HTR-8/SVneo (cell line): ENCODE results near the gene SST.
"Not testable (repeated sequence)": the region's sequence is repeated elsewhere in the genome, so short reads cannot be mapped to it uniquely, and the experiment has no call there.

Experiments
- DNase-seq: peaks from one replicate; pipeline ENCODE4 v3.0.0; 2011; ENCODE audit warnings: low spot score, mixed read lengths; ENCODE audit not compliant: insufficient read length
- FAIRE-seq: peaks from 2 replicates; lab custom pipeline; 2011; peaks lifted over from hg19 to GRCh38; lab: Jason Lieb, UNC

Gene SST

DNA sequence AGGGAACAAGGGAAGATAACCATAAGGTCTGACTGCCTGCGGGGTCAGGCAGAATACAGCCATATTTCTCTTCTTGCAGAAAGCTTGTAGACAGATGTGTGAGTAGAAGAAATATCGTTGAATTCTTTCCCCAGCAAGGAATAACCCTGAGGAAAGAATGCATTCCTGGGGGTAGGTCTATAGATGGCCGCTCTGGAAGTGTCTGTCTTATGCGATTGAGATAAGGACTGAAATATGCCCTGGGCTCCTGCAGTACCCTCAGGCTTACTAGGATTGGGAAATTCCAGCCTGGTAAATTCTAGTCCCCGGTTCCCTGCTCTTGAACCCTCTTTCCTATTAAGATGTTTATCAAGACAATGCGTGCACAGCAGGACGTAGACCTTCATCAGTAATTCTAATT is 15.8 kb upstream of the SST start:
- DNase-seq = no peak
- FAIRE-seq = no peak

- FAIRE-seq (no peak), DNase-seq (no peak)
Observed at GRCh38 chr3:187684880-187685279, 14.7 kb upstream of the SST start.

GRCh38 chr3:187684444-187684843 is 14.2 kb upstream of the SST start:
- DNase-seq (no peak), FAIRE-seq (no peak)

DNA sequence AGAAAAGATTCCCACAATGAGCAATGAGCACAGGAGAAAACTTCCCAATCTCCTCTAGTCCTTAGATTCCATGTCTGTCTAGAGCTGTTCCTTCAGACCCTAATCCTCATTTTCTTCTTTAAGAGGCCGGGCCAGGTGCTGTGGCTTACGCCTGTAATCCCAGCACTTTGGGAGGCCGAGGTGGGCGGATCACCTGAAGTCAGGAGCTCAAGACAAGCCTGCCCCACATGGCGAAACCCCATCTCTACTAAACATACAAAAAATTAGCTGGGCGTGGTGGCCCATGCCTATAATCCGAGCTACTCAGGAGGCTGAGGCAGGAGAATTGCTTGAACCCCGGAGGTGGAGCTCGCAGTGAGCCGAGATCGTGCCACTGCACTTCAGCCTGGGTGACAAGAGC is 11.6 kb upstream of the SST start:
- not testable (repeated sequence) for FAIRE-seq, DNase-seq

DNA sequence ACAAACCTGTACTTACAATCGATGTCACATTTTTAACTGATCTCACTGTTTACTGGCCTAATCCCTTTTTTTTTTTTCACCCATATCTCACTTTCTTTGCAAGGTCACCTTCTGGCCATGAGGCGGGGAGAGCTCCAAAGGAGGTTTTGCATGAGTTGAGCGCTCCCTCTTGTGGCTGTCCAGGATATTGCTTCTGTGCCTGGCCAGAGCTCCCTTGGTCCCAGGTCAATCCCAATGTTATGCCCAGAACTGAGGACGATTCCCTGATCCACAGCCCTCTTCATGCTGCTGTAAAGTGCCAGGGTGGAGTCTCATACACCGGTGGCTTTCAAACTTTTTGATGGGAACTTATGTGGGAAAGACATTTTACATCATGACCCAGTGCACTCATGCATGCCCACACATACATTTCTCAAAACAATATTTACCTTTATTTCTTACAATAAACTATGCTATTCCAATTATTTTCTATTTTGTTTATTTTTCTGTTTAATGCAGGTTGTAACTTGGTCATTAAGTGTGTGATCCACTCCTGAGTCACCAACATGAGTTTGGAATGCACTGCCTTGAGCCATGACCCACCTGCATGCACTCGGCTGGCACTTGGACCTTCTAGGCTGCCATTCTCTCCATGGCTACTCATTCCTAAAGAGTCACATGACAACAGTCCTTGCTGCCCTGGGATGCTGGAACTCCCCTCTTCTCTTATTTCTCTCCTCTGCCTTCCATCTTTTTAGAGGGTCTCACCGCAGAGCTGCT is 9.6 kb upstream of the SST start:
- FAIRE-seq (no peak), DNase-seq (peak; percentile 64)

DNA sequence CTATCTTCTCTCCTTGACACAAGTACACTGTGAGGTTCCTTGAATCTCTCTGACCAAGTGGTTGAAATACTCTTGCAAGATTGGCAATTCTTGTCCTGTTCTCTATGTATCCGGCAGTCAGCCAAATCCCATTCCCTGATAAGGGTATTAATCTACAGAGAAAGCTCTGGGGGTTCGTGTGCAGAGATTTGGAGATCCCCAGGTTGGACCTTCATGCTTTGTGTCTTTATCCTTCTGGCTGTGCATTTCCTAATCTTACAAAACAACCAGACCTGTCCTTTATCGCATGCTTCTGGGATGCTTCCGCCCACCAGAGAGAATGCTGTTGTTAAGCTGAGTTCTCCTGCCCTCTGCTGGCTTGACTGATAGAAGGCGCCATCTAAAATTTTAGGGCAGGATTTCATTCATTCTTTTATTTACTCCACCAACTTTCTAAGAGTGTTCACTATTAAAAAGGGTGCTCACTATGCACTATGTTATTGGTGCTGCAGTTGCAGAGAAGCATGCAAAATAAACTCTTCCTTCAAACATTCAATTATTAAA is 8.6 kb upstream of the SST start:
- FAIRE-seq = peak; percentile 20

GRCh38 chr3:187677604-187678003 is 7.4 kb upstream of the SST start:
- DNase-seq (no peak), FAIRE-seq (no peak)

More for the DNA sequence above, 8.6 kb upstream of the SST start:
- peak; percentile 37 for DNase-seq

- FAIRE-seq = no peak
Observed at GRCh38 chr3:187673012-187673411, 2.8 kb upstream of the SST start.

DNA sequence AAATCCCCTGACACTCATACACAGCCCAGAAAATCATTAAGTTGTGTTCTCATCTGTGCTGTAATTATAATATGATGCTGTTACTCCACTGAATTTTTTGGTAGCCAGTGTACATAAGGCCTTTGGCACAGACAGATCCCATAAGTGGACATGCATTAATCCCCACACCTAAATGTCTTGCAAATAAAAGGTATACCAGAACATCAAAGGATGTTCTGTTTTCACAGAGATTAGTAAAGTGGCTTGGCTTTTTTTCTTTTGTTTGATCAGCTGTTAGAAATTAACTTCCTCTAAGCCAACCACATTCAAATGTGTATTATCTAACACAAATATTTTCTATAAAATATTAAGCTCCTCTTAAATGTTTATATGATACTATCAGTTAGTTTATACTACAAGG is 2.7 kb downstream of the SST start:
- no peak for FAIRE-seq
- DNase-seq = no peak

More at GRCh38 chr3:187673012-187673411, 2.8 kb upstream of the SST start:
- no peak for DNase-seq

DNA sequence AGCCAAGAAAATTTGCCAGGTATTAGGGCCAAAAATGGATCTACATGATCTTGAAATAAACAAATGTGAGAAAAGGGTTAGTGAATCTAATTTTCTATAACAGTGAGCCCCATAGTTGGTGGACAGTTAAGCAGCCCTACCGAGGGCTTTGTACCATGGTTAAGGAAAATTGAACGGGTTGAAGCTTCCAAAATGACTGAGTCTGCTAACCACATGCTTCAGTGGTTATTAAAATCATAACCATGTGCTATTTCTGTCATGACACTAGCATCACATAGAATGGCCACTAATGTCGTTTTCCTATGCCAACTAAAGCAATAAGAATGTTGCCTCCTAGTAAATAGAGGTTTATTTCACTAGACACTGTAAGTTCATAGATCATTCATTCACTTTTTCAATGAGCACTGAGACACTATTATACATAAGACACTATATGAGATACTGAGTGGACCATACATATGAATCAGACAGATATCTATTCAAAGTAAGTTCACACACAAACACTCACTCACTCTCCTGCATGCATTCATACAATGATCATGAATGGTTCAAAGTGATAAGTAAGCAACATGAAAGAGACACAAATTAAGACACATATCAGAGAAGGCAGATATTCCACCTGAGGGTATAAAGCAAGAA is 4.3 kb downstream of the SST start:
- no peak for FAIRE-seq

GRCh38 chr3:187665010-187665409 is 5.2 kb downstream of the SST start:
- DNase-seq = no peak
- FAIRE-seq = no peak

More for the DNA sequence above, 4.3 kb downstream of the SST start:
- no peak for DNase-seq

- FAIRE-seq (no peak), DNase-seq (no peak)
Observed at GRCh38 chr3:187662848-187663409, 7.3 kb downstream of the SST start.

DNA sequence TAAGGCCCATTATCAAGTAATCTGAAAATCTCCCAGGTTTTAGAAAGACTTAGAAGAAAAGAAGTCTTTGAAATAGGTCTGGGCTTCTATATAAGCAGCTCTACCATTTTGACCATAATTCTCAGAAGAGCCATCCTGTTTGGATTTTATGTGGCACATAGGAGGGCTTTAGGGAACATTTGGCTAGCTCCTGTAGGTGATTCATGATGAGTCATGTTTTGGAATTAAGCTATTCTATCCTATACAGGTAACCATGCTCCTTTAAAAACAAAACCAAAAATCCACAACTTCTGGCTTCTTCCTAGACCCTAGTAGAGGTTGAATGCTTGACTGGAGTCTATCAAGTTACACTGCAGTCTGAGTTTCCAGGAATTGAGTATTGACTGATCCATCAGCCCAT is 8.9 kb downstream of the SST start:
- no peak for FAIRE-seq
- no peak for DNase-seq

DNA sequence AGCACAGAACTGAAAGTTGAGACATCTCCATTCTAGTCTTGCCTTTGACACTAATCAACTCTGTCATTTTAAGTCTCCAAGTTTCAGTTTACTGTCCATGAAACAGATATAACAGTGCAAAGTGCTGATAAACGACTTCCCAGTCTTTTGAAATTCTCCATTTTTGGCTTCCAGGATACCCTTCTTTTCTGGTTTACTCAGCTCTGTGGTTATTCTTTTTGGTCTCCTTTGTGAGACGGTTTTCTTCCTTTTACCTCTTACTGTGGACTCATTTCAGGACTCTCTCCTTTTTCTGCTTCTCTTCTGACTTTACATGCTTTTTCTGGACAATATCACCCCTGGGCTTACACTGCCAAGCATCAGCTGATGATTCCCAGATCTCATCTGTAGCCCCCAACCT is 18.9 kb downstream of the SST start:
- DNase-seq (no peak), FAIRE-seq (no peak)

DNA sequence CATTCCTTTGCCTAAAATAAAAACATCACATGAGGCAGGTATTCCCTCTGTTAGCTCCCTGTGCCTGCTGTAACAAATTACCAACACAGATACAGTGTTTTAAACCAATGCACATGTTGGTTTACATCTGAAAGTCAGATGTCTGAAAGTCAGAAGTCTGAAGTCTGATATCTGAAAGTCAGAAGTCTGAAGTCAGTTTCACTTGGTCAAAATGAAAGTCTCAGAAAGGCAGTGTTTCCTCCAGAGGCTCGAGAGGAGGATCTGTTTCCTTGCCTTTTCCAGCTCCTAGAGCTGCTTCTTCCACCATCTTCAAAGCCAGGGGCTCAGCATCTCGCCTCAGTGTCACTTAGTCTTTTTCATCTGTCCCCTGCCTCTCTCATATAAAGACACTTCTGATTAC is 22.0 kb downstream of the SST start:
- FAIRE-seq (no peak), DNase-seq (no peak)

DNA sequence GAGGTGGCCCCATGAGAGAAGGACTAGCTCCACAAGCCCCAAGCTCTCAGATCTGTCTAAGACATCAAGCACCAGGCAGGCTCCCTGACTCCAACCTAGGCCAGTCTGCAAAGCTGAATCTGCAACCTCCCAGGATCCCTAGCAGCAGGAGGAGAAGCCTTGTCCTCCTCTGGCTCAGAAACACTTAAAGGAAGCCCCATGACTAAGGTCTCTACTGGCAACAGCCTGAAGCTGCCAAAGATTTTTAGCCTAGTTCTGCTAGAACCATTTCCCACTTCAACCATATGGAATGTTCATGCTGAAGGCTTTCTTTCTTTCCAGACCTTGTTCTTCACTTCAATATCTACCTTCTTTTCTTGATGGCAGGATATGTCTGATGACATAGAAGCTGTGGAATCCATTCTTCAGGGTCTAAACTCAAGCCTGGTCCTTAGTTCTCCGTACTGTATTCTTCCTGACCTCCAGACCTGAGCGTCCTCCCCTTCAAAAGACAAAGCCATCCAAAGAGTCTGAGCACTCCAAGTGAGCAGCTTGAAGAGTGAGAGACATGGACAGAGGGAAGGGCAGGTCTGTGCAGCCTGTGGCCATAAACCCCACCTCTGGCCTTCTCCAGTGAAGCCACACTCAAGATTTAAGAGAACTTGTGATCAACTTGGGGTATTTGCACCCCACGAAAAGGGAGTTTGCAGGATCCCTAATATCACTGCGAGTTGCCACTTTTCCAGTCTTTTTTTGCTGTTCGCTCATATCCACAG is 23.1 kb downstream of the SST start:
- DNase-seq = no peak
- no peak for FAIRE-seq

DNA sequence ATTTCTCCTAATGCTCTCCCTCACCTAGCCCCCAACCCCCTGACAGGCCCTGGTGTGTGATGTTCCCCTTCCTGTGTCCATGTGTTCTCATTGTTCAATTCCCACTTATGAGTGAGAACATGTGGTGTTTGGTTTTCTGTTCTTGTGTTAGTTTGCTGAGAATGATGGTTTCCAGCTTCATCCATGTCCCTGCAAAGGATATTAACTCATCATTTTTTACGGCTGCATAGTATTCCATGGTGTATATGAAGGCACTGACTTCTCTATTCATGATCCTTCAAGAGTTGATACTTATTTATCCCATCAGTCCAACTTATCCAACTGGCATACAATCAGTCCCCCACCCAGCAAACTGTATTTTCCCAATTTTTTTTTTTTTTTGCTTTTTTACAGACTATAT is 24.8 kb downstream of the SST start:
- FAIRE-seq, DNase-seq: not testable (repeated sequence)

DNA sequence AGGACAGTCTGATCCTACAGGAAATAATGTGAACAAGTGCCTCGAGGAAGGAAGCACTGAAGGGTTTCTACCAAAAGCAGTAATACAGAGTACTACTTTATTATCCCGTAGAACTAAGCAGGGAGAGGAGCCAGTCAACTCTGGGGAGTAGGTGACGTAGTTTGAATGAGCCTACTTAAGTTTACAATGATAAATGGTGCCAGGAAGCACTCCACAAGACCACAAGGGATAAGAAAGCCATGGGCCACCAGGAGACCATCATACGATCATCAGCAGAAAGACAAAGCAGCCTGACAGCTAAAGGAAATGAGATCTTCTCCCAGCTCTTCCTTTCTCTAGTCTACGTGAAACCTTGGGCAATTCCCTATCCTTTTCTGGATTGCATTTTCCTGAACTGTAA is 27.3 kb downstream of the SST start:
- DNase-seq (no peak), FAIRE-seq (no peak)

DNA sequence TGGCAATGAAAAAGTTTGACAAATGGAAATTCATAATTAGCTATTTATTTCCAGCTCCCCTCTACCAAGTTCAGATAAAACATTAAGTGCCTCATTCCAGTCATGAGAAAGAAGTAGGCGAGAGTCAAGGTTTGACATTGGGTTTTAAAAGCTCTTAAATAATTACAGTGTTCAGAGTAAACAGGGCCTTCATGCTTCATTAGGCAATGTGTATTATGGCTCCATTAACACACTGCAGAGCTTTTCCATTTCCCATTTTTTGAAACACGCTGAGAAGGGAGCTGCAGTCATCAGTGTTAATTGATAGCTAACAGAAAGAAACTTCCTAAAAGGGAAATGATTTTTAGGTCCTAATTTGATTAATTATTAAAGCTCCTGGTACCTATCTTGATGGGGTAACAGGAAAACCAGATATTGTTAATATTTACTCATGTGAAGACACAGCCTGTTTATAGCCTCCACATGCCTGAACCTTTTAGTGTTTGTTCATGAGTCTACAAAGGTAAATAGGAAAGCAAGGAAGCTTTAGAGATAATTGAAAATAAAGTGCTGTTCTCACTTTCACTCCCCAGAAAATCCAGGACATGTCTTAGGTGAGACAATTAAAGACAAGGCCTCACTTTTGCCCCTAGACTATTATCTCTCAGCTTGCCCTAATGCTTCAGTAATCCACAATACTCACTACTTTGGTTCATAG is 28.7 kb downstream of the SST start:
- no peak for DNase-seq

GRCh38 chr3:187640569-187641059 is 29.6 kb downstream of the SST start:
- FAIRE-seq = no peak
- DNase-seq = no peak

More for the DNA sequence above, 28.7 kb downstream of the SST start:
- FAIRE-seq = no peak
